SU-DHL-6 (cell line): ENCODE results near the gene EPB41L4A.
"Not testable (repeated sequence)": the region's sequence is repeated elsewhere in the genome, so short reads cannot be mapped to it uniquely, and the experiment has no call there.

Source experiments
- H2AFZ ChIP-seq: fragments of 200-600 bp; sonication (generic); 2 replicates; pipeline ENCODE4 v1.6.1; 2014; ENCODE audit warnings: low read depth, mild to moderate bottlenecking, moderate library complexity, mixed read lengths, antibody characterized with exemption, low read length; ENCODE audit not compliant: severe bottlenecking
- H3F3A ChIP-seq: fragments of 200-600 bp; shearing (Covaris generic); 2 replicates; pipeline ENCODE4 v1.6.0; 2016; ENCODE audit warnings: antibody characterized with exemption, mild to moderate bottlenecking; ENCODE audit not compliant: insufficient read depth
- H3K27ac ChIP-seq: fragments of 200-600 bp; sonication (generic); 2 replicates; pipeline ENCODE4 v1.5.1; 2016; ENCODE audit warnings: low read depth, mild to moderate bottlenecking, low read length, moderate library complexity, mixed read lengths
- H3K27me3 ChIP-seq: fragments of 200-600 bp; sonication (generic), shearing (Covaris generic); 2 replicates; pipeline ENCODE4 v1.6.0; 2014; ENCODE audit warnings: mild to moderate bottlenecking, low read length
- H3K36me3 ChIP-seq: fragments of 200-600 bp; sonication (generic); 2 replicates; pipeline ENCODE4 v1.6.1; 2014; ENCODE audit warnings: mild to moderate bottlenecking, low read length, mixed read lengths
- H3K4me2 ChIP-seq: fragments of 300-600, 200-600 bp; shearing (Covaris generic), sonication (generic); 2 replicates; pipeline ENCODE4 v1.6.0; 2014; ENCODE audit warnings: low read length, low read depth, mild to moderate bottlenecking; ENCODE audit not compliant: poor library complexity, severe bottlenecking
- H3K4me3 ChIP-seq: fragments of 200-600 bp; sonication (generic); 2 replicates; pipeline ENCODE4 v1.5.1; 2014; ENCODE audit warnings: antibody characterized with exemption, low read length, mild to moderate bottlenecking, mixed read lengths; ENCODE audit not compliant: insufficient read depth, poor library complexity, severe bottlenecking
- H3K79me2 ChIP-seq: fragments of 200-600 bp; sonication (generic); 2 replicates; pipeline ENCODE4 v1.6.1; 2014; ENCODE audit warnings: mild to moderate bottlenecking, low read length, moderate library complexity; ENCODE audit not compliant: insufficient read depth
- H3K9ac ChIP-seq: fragments of 200-600 bp; sonication (generic); 2 replicates; pipeline ENCODE4 v1.7.0; 2014; ENCODE audit warnings: mild to moderate bottlenecking, low read length
- H3K9me2 ChIP-seq: fragments of 200-600 bp; sonication (generic); replicated peaks from 2 replicates; pipeline ENCODE4 v1.6.1; 2014; ENCODE audit warnings: low read length; ENCODE audit not compliant: insufficient read depth
- H3K9me3 ChIP-seq: fragments of 200-600 bp; sonication (generic); 2 replicates; pipeline ENCODE4 v1.6.1; 2014; ENCODE audit warnings: low read length, mixed read lengths; ENCODE audit not compliant: insufficient read depth
- H4K20me1 ChIP-seq: fragments of 200-600 bp; sonication (generic); 2 replicates; pipeline ENCODE4 v1.6.1; 2014; ENCODE audit warnings: low read depth, mild to moderate bottlenecking, antibody characterized with exemption, low read length, moderate library complexity, mixed read lengths
- EZH2phosphoT487 ChIP-seq: fragments of 200-600 bp; sonication (generic), shearing (Covaris generic); conservative IDR thresholded peaks from 2 replicates; pipeline ENCODE4 v1.6.1; 2018; ENCODE audit warnings: mild to moderate bottlenecking, antibody characterized with exemption, low read length, moderate library complexity, mixed read lengths
- TF ChIP-seq, protein P1 (sequence below): fragments of 200-600 bp; sonication (generic); IDR thresholded peaks from one replicate; pipeline ENCODE4 v1.5.1; 2017; ENCODE audit warnings: antibody characterized with exemption, mild to moderate bottlenecking, low read length, moderate library complexity; ENCODE audit not compliant: insufficient read depth, poor library complexity, severe bottlenecking

EPB41L4A gene

GRCh38 chr5:112445626-112446350, 26.7 kb upstream of the EPB41L4A start:
- no peaks in the 10 kb centered on the region for H4K20me1 ChIP-seq
- no peaks in the 10 kb centered on the region for H3K9me2 ChIP-seq
- no peaks in the 10 kb centered on the region for H3F3A ChIP-seq
- no peak overlapping the region for H3K4me3 ChIP-seq
- H3K27me3 ChIP-seq: no peaks in the 10 kb centered on the region
- no peaks in the 10 kb centered on the region for H3K79me2 ChIP-seq
- H3K9me3 ChIP-seq: no peaks in the 10 kb centered on the region
- no peak for TF ChIP-seq EZH2phosphoT487
- TF ChIP-seq, protein P1, sequence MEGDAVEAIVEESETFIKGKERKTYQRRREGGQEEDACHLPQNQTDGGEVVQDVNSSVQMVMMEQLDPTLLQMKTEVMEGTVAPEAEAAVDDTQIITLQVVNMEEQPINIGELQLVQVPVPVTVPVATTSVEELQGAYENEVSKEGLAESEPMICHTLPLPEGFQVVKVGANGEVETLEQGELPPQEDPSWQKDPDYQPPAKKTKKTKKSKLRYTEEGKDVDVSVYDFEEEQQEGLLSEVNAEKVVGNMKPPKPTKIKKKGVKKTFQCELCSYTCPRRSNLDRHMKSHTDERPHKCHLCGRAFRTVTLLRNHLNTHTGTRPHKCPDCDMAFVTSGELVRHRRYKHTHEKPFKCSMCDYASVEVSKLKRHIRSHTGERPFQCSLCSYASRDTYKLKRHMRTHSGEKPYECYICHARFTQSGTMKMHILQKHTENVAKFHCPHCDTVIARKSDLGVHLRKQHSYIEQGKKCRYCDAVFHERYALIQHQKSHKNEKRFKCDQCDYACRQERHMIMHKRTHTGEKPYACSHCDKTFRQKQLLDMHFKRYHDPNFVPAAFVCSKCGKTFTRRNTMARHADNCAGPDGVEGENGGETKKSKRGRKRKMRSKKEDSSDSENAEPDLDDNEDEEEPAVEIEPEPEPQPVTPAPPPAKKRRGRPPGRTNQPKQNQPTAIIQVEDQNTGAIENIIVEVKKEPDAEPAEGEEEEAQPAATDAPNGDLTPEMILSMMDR: no peak
- no peak overlapping the region for H3K4me2 ChIP-seq
- no peak overlapping the region for H3K27ac ChIP-seq
- no peak overlapping the region for H3K9ac ChIP-seq
- H3K36me3 ChIP-seq: no peaks in the 10 kb centered on the region
- H2AFZ ChIP-seq: no peak overlapping the region

DNA sequence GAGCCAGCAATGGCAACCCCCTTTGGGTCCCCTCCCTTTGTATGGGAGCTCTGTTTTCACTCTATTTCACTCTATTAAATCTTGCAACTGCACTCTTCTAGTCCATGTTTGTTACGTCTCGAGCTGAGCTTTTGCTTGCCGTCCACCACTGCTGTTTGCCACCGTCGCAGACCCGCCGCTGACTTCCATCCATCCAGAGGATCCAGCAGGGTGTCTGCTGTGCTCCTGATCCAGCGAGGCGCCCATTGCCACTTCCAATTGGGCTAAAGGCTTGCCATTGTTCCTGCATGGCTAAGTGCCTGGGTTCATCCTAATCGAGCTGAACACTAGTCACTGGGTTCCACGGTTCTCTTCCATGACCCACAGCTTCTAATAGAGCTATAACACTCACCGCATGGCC, 24.9 kb upstream of the EPB41L4A start:
- H3K36me3 ChIP-seq, H3K9ac ChIP-seq, H3K4me2 ChIP-seq, H3F3A ChIP-seq, H3K9me3 ChIP-seq, H3K9me2 ChIP-seq, H3K4me3 ChIP-seq, H4K20me1 ChIP-seq, H2AFZ ChIP-seq, H3K27me3 ChIP-seq, H3K79me2 ChIP-seq, H3K27ac ChIP-seq: not testable (repeated sequence)

GRCh38 chr5:112440031-112440430, 21.0 kb upstream of the EPB41L4A start:
- H3K4me2 ChIP-seq: no peak overlapping the region
- TF ChIP-seq, protein P1: no peak
- no peak for TF ChIP-seq EZH2phosphoT487
- H3K9me3 ChIP-seq: no peaks in the 10 kb centered on the region
- no peaks in the 10 kb centered on the region for H3K9me2 ChIP-seq
- no peaks in the 10 kb centered on the region for H3K36me3 ChIP-seq
- H3K9ac ChIP-seq: no peak overlapping the region
- no peaks in the 10 kb centered on the region for H3F3A ChIP-seq
- no peaks in the 10 kb centered on the region for H3K79me2 ChIP-seq
- H3K27me3 ChIP-seq: no peaks in the 10 kb centered on the region
- no peak overlapping the region for H3K4me3 ChIP-seq
- H3K27ac ChIP-seq: no peak overlapping the region
- no peak overlapping the region for H2AFZ ChIP-seq
- H4K20me1 ChIP-seq: no peaks in the 10 kb centered on the region

DNA sequence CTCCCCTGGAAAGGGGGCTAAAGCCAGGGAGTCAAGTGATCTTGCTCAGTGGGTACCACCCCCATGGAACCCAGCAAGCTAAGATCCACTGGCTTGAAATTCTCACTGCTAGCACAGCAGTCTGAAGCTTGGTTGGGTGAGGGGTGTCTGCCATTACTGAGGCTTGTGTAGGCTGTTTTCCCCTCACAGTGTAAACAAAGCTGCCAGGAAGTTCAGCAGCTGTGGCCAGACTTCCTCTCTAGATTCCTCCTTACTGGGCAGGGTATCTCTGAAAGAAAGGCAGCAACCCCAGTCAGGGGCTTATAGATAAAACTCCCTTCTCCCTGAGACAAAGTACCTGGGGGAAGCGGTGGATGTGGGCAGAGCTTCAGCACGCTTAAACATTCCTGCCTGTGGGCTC, 17.1 kb upstream of the EPB41L4A start:
- no peaks in the 10 kb centered on the region for H3K9me3 ChIP-seq
- no peak overlapping the region for H3K4me3 ChIP-seq
- H3K79me2 ChIP-seq: no peaks in the 10 kb centered on the region
- no peaks in the 10 kb centered on the region for H3K27me3 ChIP-seq
- H4K20me1 ChIP-seq: no peaks in the 10 kb centered on the region
- no peaks in the 10 kb centered on the region for H3K9me2 ChIP-seq
- no peaks in the 10 kb centered on the region for H3F3A ChIP-seq
- H3K4me2 ChIP-seq: no peak overlapping the region
- no peaks in the 10 kb centered on the region for H3K36me3 ChIP-seq
- H3K9ac ChIP-seq: no peak overlapping the region
- no peak for TF ChIP-seq EZH2phosphoT487
- TF ChIP-seq, protein P1: no peak
- no peak overlapping the region for H3K27ac ChIP-seq
- H2AFZ ChIP-seq: no peak overlapping the region
